Loucy (cell line): ENCODE data around the gene NCKAP5.

ENCODE experiments used
- H2AFZ ChIP-seq: fragments of 200-600 bp; sonication (generic); 2 replicates; pipeline ENCODE4 v1.6.0; 2016; ENCODE audit warnings: antibody characterized with exemption, mild to moderate bottlenecking, low read length, moderate library complexity
- H3F3A ChIP-seq: fragments of 200-600 bp; 2 replicates; pipeline ENCODE4 v1.6.0; 2016; ENCODE audit warnings: antibody characterized with exemption, low read depth, mild to moderate bottlenecking
- H3K27me3 ChIP-seq: fragments of 200-600 bp; sonication (generic); 2 replicates; pipeline ENCODE4 v1.6.1; 2014; ENCODE audit warnings: low read length, mild to moderate bottlenecking; ENCODE audit not compliant: insufficient read depth, poor library complexity, severe bottlenecking
- H3K36me3 ChIP-seq: fragments of 200-600 bp; sonication (generic); 2 replicates; pipeline ENCODE4 v1.6.1; 2016; ENCODE audit warnings: low read length; ENCODE audit not compliant: insufficient read depth
- H3K4me1 ChIP-seq: fragments of 200-600 bp; sonication (generic); 2 replicates; pipeline ENCODE4 v1.5.1; 2014; ENCODE audit warnings: low read length, mild to moderate bottlenecking; ENCODE audit not compliant: insufficient read depth, poor library complexity, severe bottlenecking
- H3K4me2 ChIP-seq: fragments of 200-600 bp; sonication (generic); 2 replicates; pipeline ENCODE4 v1.6.0; 2014; ENCODE audit warnings: antibody characterized with exemption, low read length, low read depth, mild to moderate bottlenecking; ENCODE audit not compliant: poor library complexity, severe bottlenecking
- H3K4me3 ChIP-seq: fragments of 200-600 bp; sonication (generic); 2 replicates; pipeline ENCODE4 v1.5.1; 2014; ENCODE audit warnings: low read length, mild to moderate bottlenecking, mixed read lengths; ENCODE audit not compliant: poor library complexity, severe bottlenecking
- H3K79me2 ChIP-seq: fragments of 200-600 bp; sonication (generic); 2 replicates; pipeline ENCODE4 v1.6.1; 2014; ENCODE audit warnings: low read length; ENCODE audit not compliant: insufficient read depth
- H3K9ac ChIP-seq: fragments of 200-600 bp; sonication (generic); 2 replicates; pipeline ENCODE4 v1.6.0; 2014; ENCODE audit warnings: mild to moderate bottlenecking, low read depth, low read length, moderate library complexity; ENCODE audit not compliant: poor library complexity, severe bottlenecking
- H3K9me2 ChIP-seq: fragments of 200-600 bp; sonication (generic); replicated peaks from 2 replicates; pipeline ENCODE4 v1.6.1; 2016; ENCODE audit warnings: low read depth, low read length, mixed read lengths
- H3K9me3 ChIP-seq: fragments of 200-600 bp; sonication (generic); 2 replicates; pipeline ENCODE4 v1.6.1; 2014; ENCODE audit warnings: mild to moderate bottlenecking, antibody characterized with exemption, low read length, low read depth; ENCODE audit not compliant: insufficient read depth
- H4K20me1 ChIP-seq: fragments of 200-600 bp; sonication (generic); 2 replicates; pipeline ENCODE4 v1.6.0; 2014; ENCODE audit warnings: antibody characterized with exemption, low read length, mild to moderate bottlenecking; ENCODE audit not compliant: insufficient read depth, poor library complexity, severe bottlenecking
- CTCF ChIP-seq: fragments of 200-600 bp; sonication (generic); conservative IDR thresholded peaks from 2 replicates; pipeline ENCODE4 v1.5.1; 2014; ENCODE audit warnings: mild to moderate bottlenecking, antibody characterized with exemption, low read length
- EZH2phosphoT487 ChIP-seq: fragments of 200-600 bp; IDR thresholded peaks from 2 replicates; pipeline ENCODE4 v1.6.1; 2018; ENCODE audit warnings: antibody characterized with exemption, mild to moderate bottlenecking, moderate library complexity, borderline replicate concordance

NCKAP5 gene

GRCh38 chr2:132750606-132751005, 817.7 kb downstream of the NCKAP5 start:
- no peaks in the 10 kb centered on the region; the same call in 1 of the 2 replicates for H3K9me3 ChIP-seq
- H3K36me3 ChIP-seq: no peaks in the 10 kb centered on the region
- H3K4me2 ChIP-seq: no peak overlapping the region
- no peaks in the 10 kb centered on the region for H3K27me3 ChIP-seq
- TF ChIP-seq CTCF (no peak), EZH2phosphoT487 (no peak)
- no peak overlapping the region for H2AFZ ChIP-seq
- no peaks in the 10 kb centered on the region for H3F3A ChIP-seq
- H3K9me2 ChIP-seq: no peaks in the 10 kb centered on the region
- no peak overlapping the region for H3K4me3 ChIP-seq
- no peaks in the 10 kb centered on the region for H3K79me2 ChIP-seq
- no peaks in the 10 kb centered on the region for H3K4me1 ChIP-seq
- H3K9ac ChIP-seq: no peak overlapping the region
- no peaks in the 10 kb centered on the region for H4K20me1 ChIP-seq

DNA sequence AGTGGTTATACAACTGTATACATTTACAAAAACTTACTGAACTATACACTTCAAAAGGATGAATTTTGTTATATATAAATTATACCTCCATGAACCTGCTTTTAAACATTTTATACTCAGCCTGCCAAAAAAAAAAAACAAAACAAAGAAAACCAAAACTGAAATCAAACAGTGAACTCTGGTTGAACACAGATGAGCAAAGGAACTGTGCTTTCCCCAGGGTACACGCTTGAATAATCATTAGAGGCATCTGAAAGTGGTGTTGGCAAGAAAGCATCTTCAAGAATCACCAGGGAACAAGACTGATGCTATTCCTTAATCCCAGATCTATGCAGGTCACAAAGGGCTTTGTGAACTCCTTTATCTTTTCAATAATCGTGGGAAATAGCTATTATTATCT, 821.2 kb downstream of the NCKAP5 start:
- Histone ChIP-seq H3K9me3 (no peaks in the 10 kb centered on the region), H3K36me3 (no peaks in the 10 kb centered on the region), H3K4me1 (no peaks in the 10 kb centered on the region), H3K79me2 (no peaks in the 10 kb centered on the region), H4K20me1 (no peaks in the 10 kb centered on the region), H3K27me3 (no peaks in the 10 kb centered on the region), H2AFZ (no peak overlapping the region), H3K9ac (no peak overlapping the region), H3K4me2 (no peak overlapping the region), H3K9me2 (no peaks in the 10 kb centered on the region), H3F3A (no peaks in the 10 kb centered on the region), H3K4me3 (no peak overlapping the region)
- no peak for TF ChIP-seq EZH2phosphoT487
- no peak for TF ChIP-seq CTCF

GRCh38 chr2:132741754-132742153, 826.5 kb downstream of the NCKAP5 start:
- no peak overlapping the region for H3K4me3 ChIP-seq
- no peak overlapping the region for H3K9ac ChIP-seq
- no peaks in the 10 kb centered on the region for H3K36me3 ChIP-seq
- no peak overlapping the region for H2AFZ ChIP-seq
- H3K9me2 ChIP-seq: no peaks in the 10 kb centered on the region
- no peaks in the 10 kb centered on the region for H4K20me1 ChIP-seq
- no peak overlapping the region for H3K4me2 ChIP-seq
- H3F3A ChIP-seq: no peaks in the 10 kb centered on the region
- no peaks in the 10 kb centered on the region for H3K9me3 ChIP-seq
- no peaks in the 10 kb centered on the region for H3K79me2 ChIP-seq
- no peaks in the 10 kb centered on the region for H3K27me3 ChIP-seq
- H3K4me1 ChIP-seq: no peaks in the 10 kb centered on the region
- TF ChIP-seq CTCF (no peak), EZH2phosphoT487 (no peak)
